ENCODE results near the gene NDRG2.

The NDRG2 gene

GRCh38 chr14:21054768-21055145 is 29.9 kb upstream of the NDRG2 start:
- no peaks in the 10 kb centered on the region for H3K36me3 ChIP-seq (ENCODE audit: insufficient read depth, low read length)

GRCh38 chr14:21054123-21054767 is 29.4 kb upstream of the NDRG2 start:
- no peak overlapping the region for H3K27ac ChIP-seq (ENCODE audit: low read depth, low read length)
- H3K27me3 ChIP-seq (ENCODE audit: insufficient read depth, low read length), result no peaks in the 10 kb centered on the region; the same call in 1 of the 2 replicates
- peaks cover 3% of the 10 kb centered on the region for H3K4me1 ChIP-seq (ENCODE audit: control insufficient read depth, insufficient read depth, low read length, unreplicated experiment)
- H3K79me2 ChIP-seq (ENCODE audit: control insufficient read depth, insufficient read depth, low read length, unreplicated experiment), result no peaks in the 10 kb centered on the region
- H3K4me3 ChIP-seq (ENCODE audit: low read depth, low read length), result no peak overlapping the region
- H3K36me3 ChIP-seq (ENCODE audit: insufficient read depth, low read length), result no peaks in the 10 kb centered on the region
- H2AFZ ChIP-seq (ENCODE audit: low read length, unreplicated experiment), result no peak overlapping the region

More at GRCh38 chr14:21054768-21055145, 29.9 kb upstream of the NDRG2 start:
- Histone ChIP-seq H3K4me1 (ENCODE audit: control insufficient read depth, insufficient read depth, low read length, unreplicated experiment) (no peaks in the 10 kb centered on the region), H2AFZ (ENCODE audit: low read length, unreplicated experiment) (no peak overlapping the region), H3K79me2 (ENCODE audit: control insufficient read depth, insufficient read depth, low read length, unreplicated experiment) (no peaks in the 10 kb centered on the region), H3K27ac (ENCODE audit: low read depth, low read length) (no peak overlapping the region), H3K27me3 (ENCODE audit: insufficient read depth, low read length) (no peaks in the 10 kb centered on the region; the same call in 1 of the 2 replicates), H3K4me3 (ENCODE audit: low read depth, low read length) (no peak overlapping the region)

GRCh38 chr14:21053184-21054122 is 28.6 kb upstream of the NDRG2 start:
- H3K27ac ChIP-seq (ENCODE audit: low read depth, low read length), result no peak overlapping the region
- H3K4me1 ChIP-seq (ENCODE audit: control insufficient read depth, insufficient read depth, low read length, unreplicated experiment), result peaks cover 4% of the 10 kb centered on the region
- H2AFZ ChIP-seq (ENCODE audit: low read length, unreplicated experiment), result no peak overlapping the region
- H3K27me3 ChIP-seq (ENCODE audit: insufficient read depth, low read length), result no peaks in the 10 kb centered on the region; the same call in 1 of the 2 replicates
- no peak overlapping the region for H3K4me3 ChIP-seq (ENCODE audit: low read depth, low read length)
- H3K36me3 ChIP-seq (ENCODE audit: insufficient read depth, low read length), result no peaks in the 10 kb centered on the region
- H3K79me2 ChIP-seq (ENCODE audit: control insufficient read depth, insufficient read depth, low read length, unreplicated experiment), result no peaks in the 10 kb centered on the region

GRCh38 chr14:21050597-21050996 is 25.7 kb upstream of the NDRG2 start:
- Histone ChIP-seq H3K4me1 (ENCODE audit: control insufficient read depth, insufficient read depth, low read length, unreplicated experiment) (peaks cover 4% of the 10 kb centered on the region), H3K4me3 (ENCODE audit: low read depth, low read length) (no peak overlapping the region), H2AFZ (ENCODE audit: low read length, unreplicated experiment) (no peak overlapping the region), H3K27me3 (ENCODE audit: insufficient read depth, low read length) (no peaks in the 10 kb centered on the region; the same call in 1 of the 2 replicates), H3K79me2 (ENCODE audit: control insufficient read depth, insufficient read depth, low read length, unreplicated experiment) (no peaks in the 10 kb centered on the region), H3K27ac (ENCODE audit: low read depth, low read length) (no peak overlapping the region), H3K36me3 (ENCODE audit: insufficient read depth, low read length) (no peaks in the 10 kb centered on the region)

GRCh38 chr14:21049271-21049673 is 24.4 kb upstream of the NDRG2 start:
- H3K27ac ChIP-seq (ENCODE audit: low read depth, low read length), result no peak overlapping the region
- H3K27me3 ChIP-seq (ENCODE audit: insufficient read depth, low read length), result no peaks in the 10 kb centered on the region; the same call in 1 of the 2 replicates

GRCh38 chr14:21048638-21049037 is 23.8 kb upstream of the NDRG2 start:
- no peak overlapping the region for H3K4me3 ChIP-seq (ENCODE audit: low read depth, low read length)
- no peaks in the 10 kb centered on the region; the same call in 1 of the 2 replicates for H3K27me3 ChIP-seq (ENCODE audit: insufficient read depth, low read length)
- peaks cover 4% of the 10 kb centered on the region for H3K4me1 ChIP-seq (ENCODE audit: control insufficient read depth, insufficient read depth, low read length, unreplicated experiment)
- no peaks in the 10 kb centered on the region for H3K36me3 ChIP-seq (ENCODE audit: insufficient read depth, low read length)
- no peak overlapping the region for H3K27ac ChIP-seq (ENCODE audit: low read depth, low read length)
- H3K79me2 ChIP-seq (ENCODE audit: control insufficient read depth, insufficient read depth, low read length, unreplicated experiment), result no peaks in the 10 kb centered on the region
- H2AFZ ChIP-seq (ENCODE audit: low read length, unreplicated experiment), result no peak overlapping the region

More at GRCh38 chr14:21049271-21049673, 24.4 kb upstream of the NDRG2 start:
- no peaks in the 10 kb centered on the region for H3K79me2 ChIP-seq (ENCODE audit: control insufficient read depth, insufficient read depth, low read length, unreplicated experiment)
- H3K4me3 ChIP-seq (ENCODE audit: low read depth, low read length), result no peak overlapping the region
- H3K36me3 ChIP-seq (ENCODE audit: insufficient read depth, low read length), result no peaks in the 10 kb centered on the region
- peaks cover 4% of the 10 kb centered on the region for H3K4me1 ChIP-seq (ENCODE audit: control insufficient read depth, insufficient read depth, low read length, unreplicated experiment)
- H2AFZ ChIP-seq (ENCODE audit: low read length, unreplicated experiment), result no peak overlapping the region

GRCh38 chr14:21047378-21047781 is 22.5 kb upstream of the NDRG2 start:
- Histone ChIP-seq H3K27me3 (ENCODE audit: insufficient read depth, low read length) (no peaks in the 10 kb centered on the region; the same call in 1 of the 2 replicates), H3K4me1 (ENCODE audit: control insufficient read depth, insufficient read depth, low read length, unreplicated experiment) (peaks cover 4% of the 10 kb centered on the region), H3K27ac (ENCODE audit: low read depth, low read length) (no peak overlapping the region), H3K4me3 (ENCODE audit: low read depth, low read length) (no peak overlapping the region), H3K79me2 (ENCODE audit: control insufficient read depth, insufficient read depth, low read length, unreplicated experiment) (no peaks in the 10 kb centered on the region), H2AFZ (ENCODE audit: low read length, unreplicated experiment) (no peak overlapping the region), H3K36me3 (ENCODE audit: insufficient read depth, low read length) (no peaks in the 10 kb centered on the region)

- no peaks in the 10 kb centered on the region for H3K79me2 ChIP-seq (ENCODE audit: control insufficient read depth, insufficient read depth, low read length, unreplicated experiment)
- no peaks in the 10 kb centered on the region; the same call in 1 of the 2 replicates for H3K27me3 ChIP-seq (ENCODE audit: insufficient read depth, low read length)
- H3K36me3 ChIP-seq (ENCODE audit: insufficient read depth, low read length), result no peaks in the 10 kb centered on the region
- H3K4me3 ChIP-seq (ENCODE audit: low read depth, low read length), result no peak overlapping the region
- H3K27ac ChIP-seq (ENCODE audit: low read depth, low read length), result no peak overlapping the region
- peaks cover 10% of the 10 kb centered on the region for H3K4me1 ChIP-seq (ENCODE audit: control insufficient read depth, insufficient read depth, low read length, unreplicated experiment)
- no peak overlapping the region for H2AFZ ChIP-seq (ENCODE audit: low read length, unreplicated experiment)
Observed at GRCh38 chr14:21043974-21044618, 19.2 kb upstream of the NDRG2 start.

GRCh38 chr14:21043387-21043973 is 18.6 kb upstream of the NDRG2 start:
- Histone ChIP-seq H3K27me3 (ENCODE audit: insufficient read depth, low read length) (no peaks in the 10 kb centered on the region; the same call in 1 of the 2 replicates), H3K79me2 (ENCODE audit: control insufficient read depth, insufficient read depth, low read length, unreplicated experiment) (no peaks in the 10 kb centered on the region), H2AFZ (ENCODE audit: low read length, unreplicated experiment) (no peak overlapping the region), H3K4me3 (ENCODE audit: low read depth, low read length) (no peak overlapping the region), H3K27ac (ENCODE audit: low read depth, low read length) (no peak overlapping the region), H3K36me3 (ENCODE audit: insufficient read depth, low read length) (no peaks in the 10 kb centered on the region), H3K4me1 (ENCODE audit: control insufficient read depth, insufficient read depth, low read length, unreplicated experiment) (peaks cover 10% of the 10 kb centered on the region)

- Histone ChIP-seq H3K36me3 (ENCODE audit: insufficient read depth, low read length) (no peaks in the 10 kb centered on the region), H3K4me3 (ENCODE audit: low read depth, low read length) (no peak overlapping the region), H3K27ac (ENCODE audit: low read depth, low read length) (no peak overlapping the region), H3K79me2 (ENCODE audit: control insufficient read depth, insufficient read depth, low read length, unreplicated experiment) (no peaks in the 10 kb centered on the region), H3K4me1 (ENCODE audit: control insufficient read depth, insufficient read depth, low read length, unreplicated experiment) (peaks cover 10% of the 10 kb centered on the region), H3K27me3 (ENCODE audit: insufficient read depth, low read length) (no peaks in the 10 kb centered on the region; the same call in 1 of the 2 replicates), H2AFZ (ENCODE audit: low read length, unreplicated experiment) (no peak overlapping the region)
Observed at GRCh38 chr14:21042918-21043317, 18.1 kb upstream of the NDRG2 start.

All from ACC112 (cell line).